ENCODE data around the gene BTG2. TPM values are rescaled to one million over a fixed set of nuclear protein-coding genes. Genes with fewer than 3 reads are reported as not detected.

BTG2 gene
- total and polyA plus RNA-seq, 2 donors = 58.6 to 464 TPM

DNA sequence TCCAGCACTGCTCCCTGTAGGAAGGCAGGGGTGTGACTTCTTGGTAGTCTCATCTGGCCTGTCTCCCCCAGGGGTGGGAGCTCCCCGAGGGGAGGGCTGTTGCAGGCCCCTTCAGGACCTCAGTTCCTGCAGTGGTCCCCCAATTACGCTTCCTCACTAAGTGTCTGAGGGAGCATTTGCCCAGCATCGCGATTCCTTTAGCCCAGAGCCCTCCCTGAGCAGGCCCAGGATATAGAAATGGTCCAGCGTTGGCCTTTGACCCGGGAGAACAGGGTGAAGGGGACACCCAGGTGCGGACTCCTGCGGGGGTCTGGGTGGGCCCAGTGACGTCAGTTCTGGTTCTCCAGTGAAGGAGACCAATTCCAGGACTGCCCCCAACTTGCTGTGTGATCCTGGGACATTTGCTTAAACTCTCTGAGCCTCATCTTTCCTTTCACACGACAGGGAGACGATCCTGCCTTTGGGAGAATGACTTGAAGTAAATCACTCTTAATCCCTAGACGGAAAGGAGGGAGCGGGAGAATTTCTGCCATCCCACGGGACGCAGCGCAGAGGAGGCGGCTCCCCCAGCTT lies 32.6 kb upstream of the BTG2 start:
- no peak overlapping the region for H3K4me3 ChIP-seq (ENCODE audit: low read depth, low read length)
- no peaks in the 10 kb centered on the region for H3K4me1 ChIP-seq (ENCODE audit: insufficient read depth)
- H3K36me3 ChIP-seq (ENCODE audit: insufficient read depth) = no peaks in the 10 kb centered on the region
- no peak for DNase-seq (ENCODE audit: extremely low spot score)
- no peak overlapping the region for H3K27ac ChIP-seq (ENCODE audit: low read depth)
- 27% methylated on average over 17 of the region's 17 CpGs for WGBS

DNA sequence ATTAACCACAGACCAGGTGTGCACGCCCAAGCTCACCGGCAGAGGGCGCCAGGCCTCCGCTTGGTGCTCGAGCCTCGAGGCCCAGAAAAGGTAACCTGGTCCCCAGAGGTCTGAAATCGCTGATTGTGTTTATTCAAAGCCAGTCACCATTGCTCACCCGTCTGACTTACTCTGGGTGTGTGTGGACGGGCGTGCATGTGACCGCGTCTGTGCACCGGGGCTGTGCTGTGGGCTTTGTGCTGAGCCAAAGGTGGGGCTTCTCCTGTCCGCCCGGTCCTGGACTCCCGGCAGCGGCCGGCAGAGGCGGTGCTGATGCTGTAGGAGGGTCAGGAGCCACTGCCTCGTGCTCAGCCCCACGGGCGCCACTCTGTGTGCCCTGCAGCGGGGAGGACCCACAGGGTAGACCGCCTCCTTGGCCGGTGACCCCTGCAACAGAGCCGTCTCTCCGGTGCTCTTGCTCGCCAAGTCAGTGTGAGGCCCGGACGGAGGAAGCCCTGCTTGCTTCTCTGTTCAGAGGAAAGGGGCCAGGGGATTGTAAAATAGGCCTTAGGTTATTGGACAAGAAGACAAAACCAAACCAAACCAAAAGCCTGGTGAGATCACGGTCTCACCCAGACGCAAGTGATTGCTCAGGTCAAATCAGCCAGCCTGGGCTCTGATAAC lies 32.0 kb upstream of the BTG2 start:
- Histone ChIP-seq H3K36me3 (ENCODE audit: insufficient read depth) (no peaks in the 10 kb centered on the region), H3K4me3 (ENCODE audit: low read depth, low read length) (no peak overlapping the region), H3K27ac (ENCODE audit: low read depth) (peak overlapping the region; percentile 66), H3K4me1 (ENCODE audit: insufficient read depth) (no peaks in the 10 kb centered on the region)
- peak; percentile 78 for DNase-seq (ENCODE audit: extremely low spot score)
- WGBS = 17% methylated on average over 32 of the region's 32 CpGs

DNA sequence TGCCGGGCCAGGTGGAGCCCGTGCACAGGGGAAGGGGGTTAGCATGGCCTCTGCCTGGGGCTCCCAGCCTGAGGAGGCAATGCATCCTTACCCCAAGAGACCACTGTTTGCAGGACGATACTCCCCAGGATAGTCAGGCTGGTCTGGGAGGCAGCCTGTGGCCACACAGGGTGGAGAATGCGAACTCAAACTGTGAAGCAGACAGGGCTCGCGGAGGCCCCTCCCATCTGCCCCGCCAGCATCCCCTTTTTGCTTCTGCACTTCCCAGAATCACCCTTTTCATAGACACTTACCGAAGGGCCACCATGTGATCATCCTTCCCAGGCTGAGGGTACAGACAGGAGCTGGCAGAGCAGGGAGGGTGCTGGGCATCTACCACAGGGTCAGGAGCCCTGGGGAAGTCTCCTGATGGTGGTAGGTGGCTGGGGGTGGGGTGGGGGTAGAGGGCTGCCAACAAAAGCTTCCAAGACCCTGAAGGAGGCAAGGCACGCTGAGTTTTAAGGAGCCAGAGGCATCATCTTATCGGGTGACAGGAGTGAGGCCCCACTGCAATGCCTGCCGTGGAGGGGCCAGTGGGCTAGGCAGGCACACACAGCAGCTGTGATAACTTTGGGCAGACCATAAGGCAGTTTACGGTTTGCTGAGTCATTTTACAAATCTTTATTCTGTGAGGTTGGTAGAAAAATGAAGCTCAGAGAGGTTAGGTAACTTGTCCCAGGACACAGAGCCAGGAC lies 31.3 kb upstream of the BTG2 start:
- Histone ChIP-seq H3K4me3 (ENCODE audit: low read depth, low read length) (no peak overlapping the region), H3K4me1 (ENCODE audit: insufficient read depth) (no peaks in the 10 kb centered on the region), H3K36me3 (ENCODE audit: insufficient read depth) (no peaks in the 10 kb centered on the region), H3K27ac (ENCODE audit: low read depth) (peak overlapping the region; percentile 73)
- 79% methylated on average over 12 of the region's 12 CpGs for WGBS
- DNase-seq (ENCODE audit: extremely low spot score) = no peak

GRCh38 chr1:203274603-203275381 lies 30.5 kb upstream of the BTG2 start:
- 68% methylated on average over 12 of the region's 12 CpGs for WGBS
- H3K36me3 ChIP-seq (ENCODE audit: insufficient read depth) = no peaks in the 10 kb centered on the region
- H3K27ac ChIP-seq (ENCODE audit: low read depth) = no peak overlapping the region
- H3K4me3 ChIP-seq (ENCODE audit: low read depth, low read length) = no peak overlapping the region
- no peaks in the 10 kb centered on the region for H3K4me1 ChIP-seq (ENCODE audit: insufficient read depth)
- DNase-seq (ENCODE audit: extremely low spot score) = no peak

- Histone ChIP-seq H3K4me1 (ENCODE audit: insufficient read depth) (no peaks in the 10 kb centered on the region), H3K27ac (ENCODE audit: low read depth) (no peak overlapping the region), H3K4me3 (ENCODE audit: low read depth, low read length) (no peak overlapping the region), H3K36me3 (ENCODE audit: insufficient read depth) (no peaks in the 10 kb centered on the region)
- 93% methylated on average over 11 of the region's 11 CpGs for WGBS
- no peak for DNase-seq (ENCODE audit: extremely low spot score)
Measured at GRCh38 chr1:203275656-203276272, 29.6 kb upstream of the BTG2 start.

- WGBS = 87% methylated on average over 5 of the region's 5 CpGs
- no peak for DNase-seq (ENCODE audit: extremely low spot score)
- Histone ChIP-seq H3K27ac (ENCODE audit: low read depth) (no peak overlapping the region), H3K36me3 (ENCODE audit: insufficient read depth) (no peaks in the 10 kb centered on the region), H3K4me3 (ENCODE audit: low read depth, low read length) (no peak overlapping the region), H3K4me1 (ENCODE audit: insufficient read depth) (no peaks in the 10 kb centered on the region)
Measured at GRCh38 chr1:203276408-203276807, 28.9 kb upstream of the BTG2 start.

DNA sequence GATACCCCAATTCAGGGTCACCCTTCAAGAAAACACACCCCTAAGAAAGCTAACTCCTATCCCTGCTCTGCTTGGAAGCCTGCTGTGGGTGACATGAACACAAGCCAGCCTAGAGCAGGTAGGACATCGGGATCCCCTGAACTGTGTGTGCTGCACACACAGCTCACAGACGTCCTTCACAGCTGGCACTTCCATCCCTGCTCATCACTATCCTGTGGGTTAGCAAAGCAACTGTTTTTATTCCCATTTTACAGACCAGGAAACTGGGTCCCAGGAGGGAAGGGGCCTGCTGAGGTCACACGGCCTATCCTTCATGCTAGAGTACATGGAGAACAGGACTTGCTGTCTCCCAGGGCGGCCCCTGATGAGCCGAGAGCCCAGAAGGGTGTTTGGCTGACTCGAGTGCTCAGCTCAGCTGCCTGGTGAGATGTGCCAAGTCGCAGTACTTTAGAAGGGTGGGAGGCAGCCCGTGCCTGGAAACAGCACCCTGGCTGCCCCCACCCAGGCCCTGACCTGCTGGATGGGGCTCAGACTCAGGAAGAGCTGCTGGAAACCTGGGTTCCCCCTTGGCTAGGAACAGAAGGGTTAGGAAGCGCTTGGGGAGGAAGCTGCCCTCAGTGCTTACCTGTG lies 28.3 kb upstream of the BTG2 start:
- 69% methylated on average over 9 of the region's 9 CpGs for WGBS
- Histone ChIP-seq H3K27ac (ENCODE audit: low read depth) (no peak overlapping the region), H3K4me1 (ENCODE audit: insufficient read depth) (no peaks in the 10 kb centered on the region), H3K36me3 (ENCODE audit: insufficient read depth) (no peaks in the 10 kb centered on the region), H3K4me3 (ENCODE audit: low read depth, low read length) (no peak overlapping the region)
- DNase-seq (ENCODE audit: extremely low spot score) = no peak

DNA sequence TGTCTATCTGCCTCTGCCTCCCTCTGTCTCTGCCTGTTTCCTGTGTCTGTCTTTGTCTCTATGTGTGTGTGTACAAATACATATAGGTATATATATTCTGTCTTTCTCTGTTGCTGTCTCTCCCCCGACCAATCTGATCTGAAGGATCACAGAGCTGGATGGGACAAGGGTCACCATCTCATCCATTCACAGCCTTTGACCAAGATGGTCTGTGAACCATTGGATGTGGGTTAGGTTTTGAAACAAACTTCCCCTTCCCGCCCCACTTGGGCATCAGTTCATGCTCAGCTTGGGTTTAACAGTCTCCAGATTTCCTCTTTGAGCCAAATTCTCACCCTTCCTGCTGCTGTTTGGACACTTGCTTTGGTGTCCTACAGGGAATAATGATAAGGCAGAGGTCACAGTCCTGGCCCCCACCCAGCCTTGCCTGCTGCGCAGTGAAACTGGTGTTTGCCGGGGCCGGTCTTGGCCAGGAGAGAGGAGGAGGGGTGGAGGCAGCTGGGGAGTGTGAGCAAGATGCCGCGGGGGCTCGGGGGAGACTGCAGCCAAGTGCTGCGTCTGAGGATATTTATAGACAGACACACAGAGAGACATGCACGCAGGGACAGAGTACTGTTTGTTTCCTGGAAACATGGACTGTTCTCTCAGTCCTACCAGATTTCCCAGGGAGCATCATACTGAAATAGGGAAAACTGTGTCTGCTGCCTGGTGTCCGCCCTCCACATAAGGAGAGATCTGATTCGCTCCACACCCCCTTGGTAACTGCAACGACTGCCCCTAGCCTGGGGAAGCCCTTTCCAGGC lies 27.0 kb upstream of the BTG2 start:
- Histone ChIP-seq H3K36me3 (ENCODE audit: insufficient read depth) (no peaks in the 10 kb centered on the region), H3K4me1 (ENCODE audit: insufficient read depth) (no peaks in the 10 kb centered on the region), H3K4me3 (ENCODE audit: low read depth, low read length) (no peak overlapping the region), H3K27ac (ENCODE audit: low read depth) (peak overlapping the region; percentile 81)
- WGBS = 5% methylated on average over 13 of the region's 13 CpGs
- DNase-seq (ENCODE audit: extremely low spot score) = peak; percentile 82

- H3K36me3 ChIP-seq (ENCODE audit: insufficient read depth) = no peaks in the 10 kb centered on the region
- DNase-seq (ENCODE audit: extremely low spot score) = no peak
- no peaks in the 10 kb centered on the region for H3K4me1 ChIP-seq (ENCODE audit: insufficient read depth)
- WGBS = 25% methylated on average over 8 of the region's 8 CpGs
- H3K27ac ChIP-seq (ENCODE audit: low read depth) = peak overlapping the region; percentile 72
- H3K4me3 ChIP-seq (ENCODE audit: low read depth, low read length) = no peak overlapping the region
Measured at GRCh38 chr1:203278885-203279406, 26.4 kb upstream of the BTG2 start.

- H3K4me1 ChIP-seq (ENCODE audit: insufficient read depth) = no peaks in the 10 kb centered on the region
- H3K4me3 ChIP-seq (ENCODE audit: low read depth, low read length) = no peak overlapping the region
- no peak for DNase-seq (ENCODE audit: extremely low spot score)
- peak overlapping the region; percentile 38 for H3K27ac ChIP-seq (ENCODE audit: low read depth)
- H3K36me3 ChIP-seq (ENCODE audit: insufficient read depth) = no peaks in the 10 kb centered on the region
- 89% methylated on average over 5 of the region's 5 CpGs for WGBS
Measured at GRCh38 chr1:203280061-203280460, 25.3 kb upstream of the BTG2 start.

DNA sequence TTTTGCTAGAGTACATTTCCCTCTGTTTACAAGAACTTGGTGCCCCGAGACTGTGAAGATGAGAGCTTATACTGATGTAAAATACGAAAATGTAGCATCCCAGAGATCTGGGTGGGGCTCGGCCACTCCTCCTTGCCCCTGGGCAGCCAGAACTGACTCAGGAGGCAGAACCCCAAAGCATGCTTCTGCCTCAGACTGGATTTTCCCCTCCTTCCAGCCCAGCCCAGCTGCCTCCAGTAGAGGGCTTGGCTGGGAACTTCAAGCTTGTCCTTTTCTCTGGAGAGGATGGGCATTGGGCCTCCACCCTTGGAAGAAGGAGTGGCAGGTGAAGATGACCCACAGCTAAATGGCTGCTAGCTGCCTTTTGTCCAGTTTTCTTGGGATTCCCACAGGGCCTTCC lies 24.3 kb upstream of the BTG2 start:
- Histone ChIP-seq H3K4me1 (ENCODE audit: insufficient read depth) (no peaks in the 10 kb centered on the region), H3K36me3 (ENCODE audit: insufficient read depth) (no peaks in the 10 kb centered on the region), H3K27ac (ENCODE audit: low read depth) (no peak overlapping the region), H3K4me3 (ENCODE audit: low read depth, low read length) (no peak overlapping the region)
- 71% methylated on average over 3 of the region's 3 CpGs for WGBS
- DNase-seq (ENCODE audit: extremely low spot score) = no peak
